HepG2 (cell line): ENCODE results near the gene MTPN. TPM values are rescaled to one million over a fixed set of nuclear protein-coding genes. Genes with fewer than 3 reads are reported as not detected.

ENCODE experiments used
- ATAC-seq: fragments of 200-7000 bp; cut with Tn5 transposase; 3 replicates; pipeline ENCODE4 v1.9.1; 2020; ENCODE audit warnings: mild to moderate bottlenecking, moderate library complexity
- BruUV-seq: library from RNA; stranded (reverse); fragments of 400-500 nt; replicated peaks from 2 replicates; lab custom pipeline; 2021; lab: Mats Ljungman, UMichigan
- CTCF ChIA-PET: fragments of 300-600 bp; formaldehyde crosslinking; extraction: SDS; loops from one replicate; lab custom pipeline; 2021; ENCODE audit warnings: low total read pairs, inconsistent platforms, low intra/inter-chr PET ratio; lab: Yijun Ruan, JAX
- POLR2A ChIA-PET: fragments of 350-600 bp; sonication (Branson Sonifier 250); formaldehyde crosslinking; loops from one replicate; lab custom pipeline; 2020; ENCODE audit warnings: antibody characterized with exemption, inconsistent platforms; lab: Yijun Ruan, JAX
- DNase-seq: peaks from one replicate; pipeline ENCODE4 v3.0.0-alpha.2; 2015; ENCODE audit warnings: low spot score
- FAIRE-seq: peaks from 3 replicates; lab custom pipeline; 2011; peaks lifted over from hg19 to GRCh38; lab: Jason Lieb, UNC
- H2AFZ ChIP-seq: one replicate; pipeline ENCODE4 v1.6.1; 2011; ENCODE audit warnings: low read length, inconsistent platforms
- H3K27ac ChIP-seq: fragments of 300-600 bp; 3 replicates; pipeline ENCODE4 v1.8.0; 2011; ENCODE audit warnings: mixed run types, mild to moderate bottlenecking, mixed read lengths, low read length, inconsistent platforms; ENCODE audit not compliant: insufficient read depth; ENCODE audit errors: extremely low read length
- H3K27me3 ChIP-seq, 2 experiments: fragments of 200-600 bp in 1 of 2; 2 replicates in 1 of 2; 3 replicates in 1 of 2; pipeline versions ENCODE4 v1.6.0 to v1.8.0; 2011; ENCODE audit warnings: low read length in 2 of 2, mild to moderate bottlenecking in 2 of 2, moderate library complexity in 2 of 2, inconsistent platforms in 1 of 2; ENCODE audit not compliant: insufficient read depth in 2 of 2, control insufficient read depth in 1 of 2
- H3K36me3 ChIP-seq, 2 experiments: fragments of 200-600 bp in 1 of 2; replicated peaks in 1 of 2; 2 replicates in 1 of 2; 3 replicates in 1 of 2; pipeline versions ENCODE4 v1.5.1 to v1.8.0; 2011; ENCODE audit warnings: low read length in 2 of 2, inconsistent platforms in 1 of 2; ENCODE audit not compliant: insufficient read depth in 2 of 2, control insufficient read depth in 1 of 2
- H3K4me1 ChIP-seq: 2 replicates; pipeline ENCODE4 v1.5.1; 2012; ENCODE audit warnings: low read length, inconsistent platforms; ENCODE audit not compliant: insufficient read depth
- H3K4me2 ChIP-seq: 2 replicates; pipeline ENCODE4 v1.6.0; 2011; ENCODE audit warnings: low read depth, low read length, inconsistent platforms
- H3K4me3 ChIP-seq, 3 experiments: fragments of 200-600 bp in 1 of 3; sonication (generic), shearing (Covaris generic) in 1 of 3; replicated peaks in 1 of 3; 2 replicates each; pipeline ENCODE4 v1.5.1; 2011 to 2016; ENCODE audit warnings: low read length in 3 of 3, inconsistent platforms in 2 of 3, low read depth in 2 of 3, mild to moderate bottlenecking in 2 of 3, control low read depth in 1 of 3, mixed read lengths in 1 of 3; ENCODE audit not compliant: insufficient read depth in 1 of 3
- H3K79me2 ChIP-seq: one replicate; pipeline ENCODE4 v1.6.1; 2011; ENCODE audit warnings: low read length, inconsistent platforms; ENCODE audit not compliant: insufficient read depth
- H3K9ac ChIP-seq: 2 replicates; pipeline ENCODE4 v1.6.0; 2011; ENCODE audit warnings: mild to moderate bottlenecking, low read depth, low read length, inconsistent platforms; ENCODE audit not compliant: insufficient read depth
- H3K9me3 ChIP-seq: 2 replicates; pipeline ENCODE4 v1.5.1; 2012; ENCODE audit warnings: mild to moderate bottlenecking, low read length
- H4K20me1 ChIP-seq: 2 replicates; pipeline ENCODE4 v1.6.0; 2011; ENCODE audit warnings: inconsistent platforms, mild to moderate bottlenecking, low read length, moderate library complexity; ENCODE audit not compliant: insufficient read depth
- AKAP8 ChIP-seq: sonication (generic); formaldehyde crosslinking; IDR thresholded peaks from 2 replicates; pipeline ENCODE4 v1.5.1; 2020; ENCODE audit warnings: mild to moderate bottlenecking, missing genetic modification reagents
- ATF7 ChIP-seq, 2 experiments: fragments of 450-650 bp in 1 of 2; sonication (generic) in 1 of 2; formaldehyde crosslinking in 1 of 2; IDR thresholded peaks; 2 replicates each; pipeline versions ENCODE4 v1.4.0 to v1.6.1; 2016 to 2020; ENCODE audit warnings: antibody characterized with exemption in 1 of 2, mild to moderate bottlenecking in 1 of 2, missing genetic modification reagents in 1 of 2
- CBX2 ChIP-seq, 2 experiments: fragments of 200-600 bp in 1 of 2; sonication (generic); formaldehyde crosslinking in 1 of 2; IDR thresholded peaks; 2 replicates each; pipeline versions ENCODE4 v1.7.0 to v1.8.1; 2018 to 2022; ENCODE audit warnings: low read depth in 2 of 2, low read length in 1 of 2, mild to moderate bottlenecking in 1 of 2, missing genetic modification reagents in 1 of 2
- EED ChIP-seq: sonication (generic); formaldehyde crosslinking; IDR thresholded peaks from 2 replicates; pipeline ENCODE4 v1.5.0; 2020; ENCODE audit warnings: mild to moderate bottlenecking, missing genetic modification reagents
- HNF1B ChIP-seq: sonication (generic); formaldehyde crosslinking; IDR thresholded peaks from 2 replicates; pipeline ENCODE4 v1.5.1; 2020; ENCODE audit warnings: mild to moderate bottlenecking, moderate library complexity, missing genetic modification reagents
- HNF4G ChIP-seq, 2 experiments: sonication (generic) in 1 of 2; formaldehyde crosslinking in 1 of 2; IDR thresholded peaks; 2 replicates each; pipeline versions ENCODE4 v1.4.0 to v1.6.1; 2011 to 2020; ENCODE audit warnings: borderline replicate concordance in 2 of 2, low read depth in 2 of 2, mild to moderate bottlenecking in 2 of 2, low read length in 1 of 2, missing genetic modification reagents in 1 of 2, moderate library complexity in 1 of 2
- KLF9 ChIP-seq: IDR thresholded peaks from 2 replicates; pipeline ENCODE4 v1.6.1; 2016; ENCODE audit warnings: low read depth
- NFKB2 ChIP-seq: sonication (generic); formaldehyde crosslinking; IDR thresholded peaks from 2 replicates; pipeline ENCODE4 v1.4.0; 2020; ENCODE audit warnings: missing genetic modification reagents, borderline replicate concordance
- REL ChIP-seq: sonication (generic); formaldehyde crosslinking; conservative IDR thresholded peaks from 2 replicates; pipeline ENCODE4 v1.8.0; 2022; ENCODE audit warnings: mild to moderate bottlenecking, missing genetic modification reagents, moderate library complexity
- ZBTB21 ChIP-seq: sonication (generic); formaldehyde crosslinking; IDR thresholded peaks from 2 replicates; pipeline ENCODE4 v1.4.0; 2020; ENCODE audit warnings: missing genetic modification reagents
- ZBTB37 ChIP-seq: sonication (generic); formaldehyde crosslinking; IDR thresholded peaks from 2 replicates; pipeline ENCODE4 v1.4.0; 2020; ENCODE audit warnings: mild to moderate bottlenecking, missing genetic modification reagents
- ZNF101 ChIP-seq: sonication (generic); formaldehyde crosslinking; IDR thresholded peaks from 2 replicates; pipeline ENCODE4 v1.4.0; 2020; ENCODE audit warnings: mild to moderate bottlenecking, low read depth, missing genetic modification reagents, borderline replicate concordance
- ZNF280D ChIP-seq: sonication (generic); formaldehyde crosslinking; IDR thresholded peaks from 2 replicates; pipeline ENCODE4 v1.5.1; 2020; ENCODE audit warnings: mild to moderate bottlenecking, missing genetic modification reagents
- ZNF501 ChIP-seq: sonication (generic); formaldehyde crosslinking; IDR thresholded peaks from 2 replicates; pipeline ENCODE4 v1.5.1; 2020; ENCODE audit warnings: mild to moderate bottlenecking, moderate library complexity, missing genetic modification reagents
- WGBS: methylation state at CpG from one replicate; pipeline ENCODE4 v1.1.6; 2017; ENCODE audit warnings: low lambda C conversion rate; 5-methylcytosine and 5-hydroxymethylcytosine counted together
- in situ Hi-C: cut with HindIII; loops from 2 replicates; pipeline ENCODE4 v1.10.0; 2017; ENCODE audit warnings: low pct_unique_long_range_greater_than_20kb; ENCODE audit not compliant: extremely low pct_ligation_motif_present
- intact Hi-C: fragments of 100-400 bp; cut with micrococcal nuclease; formaldehyde crosslinking; loops from one replicate; pipeline ENCODE4 v1.10.0; 2022; ENCODE audit not compliant: unreplicated experiment
- polyA plus RNA-seq, 8 experiments: library from polyadenylated mRNA; depleted of rRNA in 3 of 8; stranded (reverse) in 7 of 8; unstranded in 1 of 8; fragments of >200 nt; fragmentation: Illumina TruSeq in 4 of 8; extraction: Trizol in 4 of 8; gene quantifications; 2 replicates each; pipeline versions ENCODE4 v1.2.1 to v1.2.3, GENCODE V29; 2011 to 2016; ENCODE audit warnings: low read depth in 4 of 8, missing spikeins in 1 of 8, mixed read lengths in 1 of 8; ENCODE audit not compliant: insufficient read depth in 1 of 8
- total RNA-seq, 5 experiments: library from RNA; depleted of rRNA; stranded (reverse); fragments of >200 nt; fragmentation: Illumina TruSeq; extraction: Trizol; gene quantifications; 2 replicates each; pipeline ENCODE4 v1.2.3, GENCODE V29; 2016; ENCODE audit warnings: low read depth in 1 of 5

MTPN gene
- total and polyA plus RNA-seq, 2 of the 13 experiments (the other 11 are each of a cell fraction or from before 2014, with no cell fraction given), result 31.1 to 71.7 TPM

GRCh38 chr7:135932131-135932530 is 45.0 kb downstream of the MTPN start (continued):
- TF ChIP-seq ZNF280D (CRISPR knock-in tag) (no peak), HNF1B (CRISPR knock-in tag) (no peak), ATF7 (IDR thresholded peaks at IDR 0.05) (no peak), ATF7 (CRISPR knock-in tag; IDR thresholded peaks at IDR 0.05) (no peak), CBX2 (IDR thresholded peaks at IDR 0.05; ENCODE audit: low read depth, low read length) (no peak), CBX2 (CRISPR knock-in tag; IDR thresholded peaks at IDR 0.05; ENCODE audit: low read depth) (no peak), AKAP8 (CRISPR knock-in tag) (no peak)

GRCh38 chr7:135930565-135931461 is 46.3 kb downstream of the MTPN start:
- FAIRE-seq, result no peak
- in situ Hi-C loops, result no loop called here
- no peaks in the 10 kb centered on the region for H3K4me1 ChIP-seq
- TF ChIP-seq HNF4G (IDR thresholded peaks at IDR 0.05; ENCODE audit: borderline replicate concordance, low read depth, low read length), result no peak
- no peak for TF ChIP-seq HNF4G (CRISPR knock-in tag; IDR thresholded peaks at IDR 0.05; ENCODE audit: borderline replicate concordance, low read depth)
- TF ChIP-seq ZNF101 (CRISPR knock-in tag), result no peak
- TF ChIP-seq ZNF501 (CRISPR knock-in tag), result no peak
- TF ChIP-seq KLF9 (CRISPR knock-in tag), result no peak
- TF ChIP-seq ZBTB37 (CRISPR knock-in tag), result no peak
- TF ChIP-seq REL, result no peak
- no peak for TF ChIP-seq NFKB2
- no peak for TF ChIP-seq ZBTB21 (CRISPR knock-in tag)
- no peak for TF ChIP-seq EED (CRISPR knock-in tag)

More at GRCh38 chr7:135930565-135931461, 46.3 kb downstream of the MTPN start:
- H3K36me3 ChIP-seq, result peaks cover 3 to 15% of the 10 kb centered on the region in 2 experiments; a peak in 3 of 5 replicates
- H3K79me2 ChIP-seq, result no peaks in the 10 kb centered on the region
- H3K9me3 ChIP-seq, result no peaks in the 10 kb centered on the region
- H3K27me3 ChIP-seq, result no peaks in the 10 kb centered on the region
- intact Hi-C loops, result no loop called here
- ATAC-seq, result no peak
- H3K4me3 ChIP-seq, result no peak overlapping the region
- no peak overlapping the region for H3K9ac ChIP-seq
- H2AFZ ChIP-seq, result no peak overlapping the region
- no TSS peak for BruUV-seq
- ChIA-PET CTCF (no interaction called here), POLR2A (no interaction called here)
- no peaks in the 10 kb centered on the region for H4K20me1 ChIP-seq
- no peak for DNase-seq
- H3K27ac ChIP-seq, result no peak overlapping the region
- no peak overlapping the region for H3K4me2 ChIP-seq
- 96% methylated on average over 9 of the region's 9 CpGs for WGBS
